HEK293 (cell line): ENCODE data around the gene ARHGAP30.
A peak's percentile ranks its signal among the peaks of the same experiment; 100 is the strongest.

Experiments
- ZEB2 ChIP-seq: fragments of 450-650 bp; formaldehyde crosslinking; IDR thresholded peaks from 2 replicates; pipeline ENCODE4 v1.5.1; 2016; ENCODE audit warnings: missing biosample characterization, missing genetic modification characterization
- ZNF140 ChIP-seq: fragments of 450-650 bp; formaldehyde crosslinking; IDR thresholded peaks from 2 replicates; pipeline ENCODE4 v1.5.1; 2016; ENCODE audit warnings: missing biosample characterization, missing genetic modification characterization
- ZNF362 ChIP-seq: fragments of 450-650 bp; formaldehyde crosslinking; IDR thresholded peaks from 2 replicates; pipeline ENCODE4 v1.5.1; 2016; ENCODE audit warnings: missing biosample characterization, missing genetic modification characterization
- TF ChIP-seq, protein P1 (sequence below): fragments of 450-650 bp; formaldehyde crosslinking; IDR thresholded peaks from 2 replicates; pipeline ENCODE4 v1.5.1; 2016; ENCODE audit warnings: missing biosample characterization, missing genetic modification characterization

- no peak for TF ChIP-seq ZNF362 (tag by site-specific recombination)
- TF ChIP-seq ZEB2 (tag by site-specific recombination): peak; percentile 81
- no peak for TF ChIP-seq ZNF140 (tag by site-specific recombination)
- TF ChIP-seq, protein P1, sequence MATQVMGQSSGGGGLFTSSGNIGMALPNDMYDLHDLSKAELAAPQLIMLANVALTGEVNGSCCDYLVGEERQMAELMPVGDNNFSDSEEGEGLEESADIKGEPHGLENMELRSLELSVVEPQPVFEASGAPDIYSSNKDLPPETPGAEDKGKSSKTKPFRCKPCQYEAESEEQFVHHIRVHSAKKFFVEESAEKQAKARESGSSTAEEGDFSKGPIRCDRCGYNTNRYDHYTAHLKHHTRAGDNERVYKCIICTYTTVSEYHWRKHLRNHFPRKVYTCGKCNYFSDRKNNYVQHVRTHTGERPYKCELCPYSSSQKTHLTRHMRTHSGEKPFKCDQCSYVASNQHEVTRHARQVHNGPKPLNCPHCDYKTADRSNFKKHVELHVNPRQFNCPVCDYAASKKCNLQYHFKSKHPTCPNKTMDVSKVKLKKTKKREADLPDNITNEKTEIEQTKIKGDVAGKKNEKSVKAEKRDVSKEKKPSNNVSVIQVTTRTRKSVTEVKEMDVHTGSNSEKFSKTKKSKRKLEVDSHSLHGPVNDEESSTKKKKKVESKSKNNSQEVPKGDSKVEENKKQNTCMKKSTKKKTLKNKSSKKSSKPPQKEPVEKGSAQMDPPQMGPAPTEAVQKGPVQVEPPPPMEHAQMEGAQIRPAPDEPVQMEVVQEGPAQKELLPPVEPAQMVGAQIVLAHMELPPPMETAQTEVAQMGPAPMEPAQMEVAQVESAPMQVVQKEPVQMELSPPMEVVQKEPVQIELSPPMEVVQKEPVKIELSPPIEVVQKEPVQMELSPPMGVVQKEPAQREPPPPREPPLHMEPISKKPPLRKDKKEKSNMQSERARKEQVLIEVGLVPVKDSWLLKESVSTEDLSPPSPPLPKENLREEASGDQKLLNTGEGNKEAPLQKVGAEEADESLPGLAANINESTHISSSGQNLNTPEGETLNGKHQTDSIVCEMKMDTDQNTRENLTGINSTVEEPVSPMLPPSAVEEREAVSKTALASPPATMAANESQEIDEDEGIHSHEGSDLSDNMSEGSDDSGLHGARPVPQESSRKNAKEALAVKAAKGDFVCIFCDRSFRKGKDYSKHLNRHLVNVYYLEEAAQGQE (tag by site-specific recombination): no peak; the same call in 1 of the 2 replicates
Measured at GRCh38 chr1:161117759-161118581, 48.3 kb upstream of the ARHGAP30 start, which contains the start of the genes NIT1 and PFDN2.
